NCI-H2081 (cell line): ENCODE data around the gene ZNF410.
"Not testable (repeated sequence)": the region's sequence is repeated elsewhere in the genome, so short reads cannot be mapped to it uniquely, and the experiment has no call there.

Experiments
- DNase-seq, 2 experiments: peaks; one replicate each; lab custom pipeline; 2025; lab: John Stamatoyannopoulos, UW

ZNF410 gene, protein sequence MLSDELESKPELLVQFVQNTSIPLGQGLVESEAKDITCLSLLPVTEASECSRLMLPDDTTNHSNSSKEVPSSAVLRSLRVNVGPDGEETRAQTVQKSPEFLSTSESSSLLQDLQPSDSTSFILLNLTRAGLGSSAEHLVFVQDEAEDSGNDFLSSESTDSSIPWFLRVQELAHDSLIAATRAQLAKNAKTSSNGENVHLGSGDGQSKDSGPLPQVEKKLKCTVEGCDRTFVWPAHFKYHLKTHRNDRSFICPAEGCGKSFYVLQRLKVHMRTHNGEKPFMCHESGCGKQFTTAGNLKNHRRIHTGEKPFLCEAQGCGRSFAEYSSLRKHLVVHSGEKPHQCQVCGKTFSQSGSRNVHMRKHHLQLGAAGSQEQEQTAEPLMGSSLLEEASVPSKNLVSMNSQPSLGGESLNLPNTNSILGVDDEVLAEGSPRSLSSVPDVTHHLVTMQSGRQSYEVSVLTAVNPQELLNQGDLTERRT

GRCh38 chr14:73886449-73887317 is at the start of gene ZNF410:
Gene ZNF410 (plus strand): TSS chr14:73886859. CDS start chr14:73892176, 5,317 bp downstream.
- DNase-seq = peak; percentile 89 to 93

- not testable (repeated sequence) for DNase-seq
Observed at GRCh38 chr14:73838293-73839034, 48.2 kb upstream of the ZNF410 start.

DNA sequence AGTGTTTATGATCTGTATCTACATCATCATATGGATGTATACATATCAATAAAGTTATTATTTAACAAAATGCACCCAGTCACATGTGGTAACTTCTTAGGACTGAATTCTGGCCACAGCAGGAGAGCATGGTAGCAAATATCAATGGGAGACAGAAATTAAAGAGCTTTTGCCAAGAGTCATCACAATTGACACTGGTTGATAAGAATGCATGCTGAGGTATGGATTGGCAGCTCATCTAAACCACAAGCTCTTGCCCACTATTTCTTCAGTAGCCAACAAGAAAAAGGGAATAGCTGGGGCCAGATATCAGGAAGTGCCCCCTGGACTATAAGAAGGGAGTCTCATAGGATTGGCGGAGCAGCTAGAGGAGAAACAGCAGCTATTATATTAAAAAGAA is 44.5 kb upstream of the ZNF410 start:
- no peak for DNase-seq

- no peak for DNase-seq
Observed at GRCh38 chr14:73842851-73843250, 43.8 kb upstream of the ZNF410 start.

- no peak for DNase-seq
Observed at GRCh38 chr14:73843296-73843695, 43.4 kb upstream of the ZNF410 start.

- DNase-seq = no peak
Observed at GRCh38 chr14:73846947-73847346, 39.7 kb upstream of the ZNF410 start.

DNA sequence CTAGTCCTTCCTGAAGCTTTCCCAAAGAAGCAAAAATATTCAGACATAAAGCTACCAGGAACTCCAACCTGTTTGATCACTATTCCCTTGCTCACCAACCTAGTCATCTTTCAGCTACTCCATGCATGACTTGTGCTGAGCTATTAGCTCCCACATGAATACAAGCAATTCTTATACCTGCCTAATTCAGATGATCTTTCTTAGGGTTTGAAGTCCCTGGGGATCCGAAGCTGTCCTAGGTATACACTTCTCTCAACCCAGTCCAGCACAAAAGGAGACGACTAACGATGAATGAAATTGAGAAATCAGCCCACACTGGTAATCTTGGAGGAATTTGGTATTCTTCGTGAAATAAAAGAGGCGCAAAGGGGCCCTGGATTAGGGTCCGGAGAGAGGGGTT is 35.7 kb upstream of the ZNF410 start:
- DNase-seq = no peak

DNA sequence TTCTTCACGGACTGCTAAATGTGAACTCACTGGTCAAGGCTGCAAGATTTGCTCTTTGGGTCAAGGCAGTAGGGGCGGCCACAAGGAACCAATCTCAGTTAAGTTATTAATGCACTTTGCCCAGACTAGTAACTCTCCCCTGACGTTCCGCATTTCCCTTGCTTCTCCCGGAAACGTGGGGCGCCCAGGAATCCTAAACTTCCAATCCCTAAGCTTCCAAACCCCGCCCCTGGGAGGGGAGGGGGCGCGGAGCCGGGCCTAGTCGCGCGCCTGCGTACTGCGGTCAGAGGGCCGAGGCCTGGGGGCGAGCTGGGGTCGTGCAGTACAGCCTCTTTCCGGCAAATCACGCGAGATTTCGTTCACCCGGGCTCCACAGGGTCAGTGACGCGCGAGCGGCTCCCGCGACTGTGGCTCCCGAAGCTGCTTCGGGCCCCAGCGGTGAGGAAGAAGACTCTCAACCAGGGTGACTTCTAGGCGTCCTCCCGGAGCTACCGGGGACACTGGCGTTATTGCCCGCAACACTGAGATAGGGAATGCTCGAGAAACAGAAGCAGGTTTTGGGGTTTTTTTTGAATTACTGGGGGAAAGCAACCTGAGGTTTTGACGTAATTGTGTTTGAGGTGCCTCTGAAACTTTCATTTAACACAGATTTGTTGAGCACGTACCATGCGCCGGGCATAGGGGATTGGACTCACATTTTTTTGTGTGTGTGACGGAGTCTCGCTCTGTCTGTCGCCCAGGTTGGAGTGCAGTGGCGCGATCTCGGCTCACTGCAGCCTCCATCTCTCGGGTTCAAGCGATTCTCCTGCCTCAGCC is 34.9 kb upstream of the ZNF410 start, which contains the start of gene PTGR2:
TSS of gene PTGR2 (plus strand) at position 265 of the 816 bp plus-strand sequence. CDS start 7,032 bp downstream, outside the sequence.
- DNase-seq = peak; percentile 88 to 92

DNA sequence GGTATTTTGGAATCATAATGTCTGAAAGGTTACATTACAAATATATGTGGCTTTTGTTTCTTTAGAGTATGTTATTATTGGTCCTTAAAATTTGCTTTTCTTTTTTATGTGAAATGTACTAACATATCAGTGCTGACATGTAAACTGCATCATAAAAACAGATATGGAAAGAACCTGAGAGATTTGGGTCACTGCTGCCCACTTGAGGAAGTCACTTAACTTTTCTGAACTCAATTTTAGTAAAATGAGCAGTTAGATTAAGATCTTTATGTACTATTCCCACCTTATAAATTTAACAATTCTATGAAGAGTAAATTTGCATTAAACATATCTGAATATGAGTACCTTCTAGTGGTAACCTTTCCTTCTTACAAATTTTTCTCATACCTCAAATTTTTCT is 27.5 kb upstream of the ZNF410 start:
- no peak for DNase-seq

DNA sequence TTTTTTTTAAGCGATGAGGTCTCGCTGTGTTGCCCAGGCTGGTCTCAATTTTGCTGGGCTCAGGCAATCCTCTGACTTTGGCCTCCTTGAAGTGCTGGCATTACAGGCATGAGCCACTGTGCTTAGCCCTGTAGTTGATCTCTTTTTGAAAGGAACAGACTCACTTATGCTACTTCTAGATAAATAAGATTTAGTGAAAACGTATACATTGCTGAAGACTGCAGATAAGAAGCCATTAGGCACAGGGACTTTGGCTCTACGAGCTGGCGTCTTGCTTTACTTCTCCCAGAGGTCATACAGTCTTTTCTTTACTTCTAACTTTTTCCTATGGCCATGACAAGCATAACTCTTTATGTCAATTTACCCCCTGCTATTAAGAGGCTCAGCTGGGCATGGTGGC is 25.6 kb upstream of the ZNF410 start:
- DNase-seq = no peak

- no peak for DNase-seq
Observed at GRCh38 chr14:73862480-73862879, 24.2 kb upstream of the ZNF410 start.

- DNase-seq = no peak
Observed at GRCh38 chr14:73863209-73863608, 23.4 kb upstream of the ZNF410 start.

- no peak for DNase-seq
Observed at GRCh38 chr14:73865534-73866113, 21.0 kb upstream of the ZNF410 start.

GRCh38 chr14:73869754-73870153 is 16.9 kb upstream of the ZNF410 start:
- DNase-seq = not testable (repeated sequence)

DNA sequence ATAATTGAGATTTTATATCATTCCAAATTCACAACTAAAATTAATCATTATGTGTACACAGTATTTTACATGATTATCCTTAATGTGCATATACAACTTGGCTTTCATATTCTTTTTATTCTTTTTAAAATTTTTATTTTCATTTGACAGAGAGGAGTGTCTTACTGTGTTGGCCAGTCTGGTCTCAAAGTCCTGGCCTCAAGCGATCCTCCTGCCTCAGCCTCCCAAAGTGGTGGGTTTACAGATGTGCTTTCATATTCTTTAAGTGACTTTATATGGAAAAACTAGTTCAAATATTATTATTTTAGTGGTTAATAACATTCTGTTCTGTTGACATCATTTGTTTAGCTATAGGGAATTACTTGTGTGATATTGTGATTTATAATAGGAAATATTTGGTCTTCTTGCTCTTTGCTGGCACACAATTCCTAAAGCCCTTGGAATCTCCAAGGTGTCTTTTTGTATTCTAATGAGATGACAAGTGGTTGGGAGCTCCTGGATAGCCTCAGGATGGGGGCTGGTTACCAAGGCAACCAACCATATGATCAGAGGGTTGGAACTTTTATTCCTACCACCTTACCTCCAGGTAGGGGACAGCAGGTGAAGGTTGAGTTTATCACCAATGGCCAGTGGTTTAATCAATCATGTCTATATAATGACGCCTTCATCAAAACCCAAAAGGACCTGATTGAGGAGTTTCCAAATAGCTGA is 16.0 kb upstream of the ZNF410 start:
- DNase-seq = no peak

GRCh38 chr14:73873660-73874059 is 13.0 kb upstream of the ZNF410 start:
- DNase-seq = no peak

DNA sequence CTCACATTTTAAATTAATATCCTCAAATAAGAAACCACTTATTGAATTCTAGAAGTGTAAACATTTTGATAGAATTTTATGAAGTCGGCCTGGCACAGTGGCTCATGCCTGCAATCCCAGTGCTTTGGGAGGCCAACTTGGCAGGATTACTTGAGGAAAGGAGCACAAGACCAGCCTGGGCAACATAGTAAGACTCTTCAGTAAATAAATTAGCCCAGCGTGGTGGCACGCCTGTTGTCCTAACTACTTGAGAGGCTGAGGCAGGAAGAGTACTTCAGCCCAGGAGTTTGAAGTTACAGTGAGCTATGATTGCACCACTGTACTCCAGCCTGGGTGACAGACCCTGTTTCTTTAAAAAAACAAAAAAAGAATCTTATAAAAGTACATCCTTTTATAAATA is 8.9 kb upstream of the ZNF410 start:
- no peak for DNase-seq

DNA sequence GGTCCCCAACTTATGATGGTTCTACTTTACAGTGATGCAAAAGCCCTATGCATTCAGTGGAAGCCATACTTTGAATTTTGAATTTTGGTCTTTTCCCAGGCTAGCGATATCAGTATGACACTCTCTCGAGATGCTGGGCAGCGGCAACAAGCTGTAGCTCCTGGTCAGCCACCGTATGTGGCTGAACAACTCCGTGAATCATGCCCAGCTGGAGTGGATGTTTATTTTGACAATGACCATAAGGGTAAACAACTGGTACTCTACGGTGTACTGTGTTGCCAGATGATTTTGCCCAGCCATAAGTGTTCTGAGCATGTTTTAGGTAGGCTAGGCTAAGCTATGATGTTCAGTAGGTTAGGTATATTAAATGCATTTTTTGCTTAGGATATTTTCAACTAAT is 8.2 kb upstream of the ZNF410 start:
- no peak for DNase-seq

GRCh38 chr14:73879027-73879426 is 7.6 kb upstream of the ZNF410 start:
- no peak for DNase-seq
